ENCODE data around the gene EFHC2. TPM values are rescaled to one million over a fixed set of nuclear protein-coding genes. Genes with fewer than 3 reads are reported as not detected.

Gene EFHC2
- total RNA-seq, 1 donor from 2014 or later: not detected

DNA sequence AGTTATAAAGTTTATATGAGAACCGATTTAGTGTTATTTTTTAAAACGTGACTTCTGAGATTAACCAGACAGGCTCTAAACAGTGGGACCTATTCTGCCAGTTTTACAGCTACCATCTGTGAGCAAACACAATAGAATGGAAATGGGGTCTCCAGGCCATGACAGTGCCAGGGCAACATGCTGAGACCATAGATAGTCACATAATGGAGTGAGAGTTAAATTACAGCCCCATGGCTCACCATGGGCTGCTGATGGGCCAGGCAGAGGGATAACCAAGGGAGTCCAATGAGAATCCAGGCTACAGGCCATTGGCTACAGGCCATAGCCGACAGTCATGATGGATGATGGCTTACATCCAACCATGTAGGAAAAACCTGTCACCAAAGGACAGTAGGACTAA is 186.7 kb downstream of the EFHC2 start:
- Mint-ChIP-seq H3K4me1 (ENCODE audit: low read depth) (no peaks in the 10 kb centered on the region), H3K36me3 (ENCODE audit: low read depth) (no peaks in the 10 kb centered on the region), H3K9me3 (ENCODE audit: low read depth) (peaks cover 26% of the 10 kb centered on the region), H3K27ac (ENCODE audit: unreplicated experiment) (no peak overlapping the region), H3K27me3 (ENCODE audit: low read depth) (no peaks in the 10 kb centered on the region), H3K4me3 (ENCODE audit: unreplicated experiment) (no peak overlapping the region)
- TF ChIP-seq, protein P1, sequence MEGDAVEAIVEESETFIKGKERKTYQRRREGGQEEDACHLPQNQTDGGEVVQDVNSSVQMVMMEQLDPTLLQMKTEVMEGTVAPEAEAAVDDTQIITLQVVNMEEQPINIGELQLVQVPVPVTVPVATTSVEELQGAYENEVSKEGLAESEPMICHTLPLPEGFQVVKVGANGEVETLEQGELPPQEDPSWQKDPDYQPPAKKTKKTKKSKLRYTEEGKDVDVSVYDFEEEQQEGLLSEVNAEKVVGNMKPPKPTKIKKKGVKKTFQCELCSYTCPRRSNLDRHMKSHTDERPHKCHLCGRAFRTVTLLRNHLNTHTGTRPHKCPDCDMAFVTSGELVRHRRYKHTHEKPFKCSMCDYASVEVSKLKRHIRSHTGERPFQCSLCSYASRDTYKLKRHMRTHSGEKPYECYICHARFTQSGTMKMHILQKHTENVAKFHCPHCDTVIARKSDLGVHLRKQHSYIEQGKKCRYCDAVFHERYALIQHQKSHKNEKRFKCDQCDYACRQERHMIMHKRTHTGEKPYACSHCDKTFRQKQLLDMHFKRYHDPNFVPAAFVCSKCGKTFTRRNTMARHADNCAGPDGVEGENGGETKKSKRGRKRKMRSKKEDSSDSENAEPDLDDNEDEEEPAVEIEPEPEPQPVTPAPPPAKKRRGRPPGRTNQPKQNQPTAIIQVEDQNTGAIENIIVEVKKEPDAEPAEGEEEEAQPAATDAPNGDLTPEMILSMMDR (IDR thresholded peaks at IDR 0.05): no peak
- no peak for DNase-seq (ENCODE audit: low spot score)

DNA sequence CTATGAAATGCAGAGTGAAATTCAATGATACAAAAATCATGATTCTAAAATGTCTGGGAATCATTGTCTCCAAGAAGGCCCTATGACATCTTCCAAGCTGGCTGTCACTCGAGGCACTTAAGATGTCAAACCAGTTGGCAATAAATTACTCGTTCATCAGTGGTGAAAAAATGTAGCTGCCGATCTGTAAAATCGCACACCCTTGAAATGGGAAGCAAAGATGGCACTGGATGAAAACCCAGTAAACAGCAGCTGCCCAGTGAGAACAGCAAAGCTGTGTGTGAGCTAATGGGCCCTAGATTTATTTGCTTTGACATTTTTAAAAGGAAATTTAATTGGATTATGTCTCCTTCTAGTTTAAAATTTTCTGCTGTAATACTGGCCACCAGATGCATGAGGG is 188.3 kb downstream of the EFHC2 start:
- no peaks in the 10 kb centered on the region for H3K27me3 Mint-ChIP-seq (ENCODE audit: low read depth)
- no peak overlapping the region for H3K4me3 Mint-ChIP-seq (ENCODE audit: unreplicated experiment)
- H3K9me3 Mint-ChIP-seq (ENCODE audit: low read depth): peaks cover 22% of the 10 kb centered on the region
- TF ChIP-seq, protein P1 (IDR thresholded peaks at IDR 0.05): no peak
- no peak for DNase-seq (ENCODE audit: low spot score)
- no peak overlapping the region for H3K27ac Mint-ChIP-seq (ENCODE audit: unreplicated experiment)
- no peaks in the 10 kb centered on the region for H3K36me3 Mint-ChIP-seq (ENCODE audit: low read depth)
- no peaks in the 10 kb centered on the region for H3K4me1 Mint-ChIP-seq (ENCODE audit: low read depth)

DNA sequence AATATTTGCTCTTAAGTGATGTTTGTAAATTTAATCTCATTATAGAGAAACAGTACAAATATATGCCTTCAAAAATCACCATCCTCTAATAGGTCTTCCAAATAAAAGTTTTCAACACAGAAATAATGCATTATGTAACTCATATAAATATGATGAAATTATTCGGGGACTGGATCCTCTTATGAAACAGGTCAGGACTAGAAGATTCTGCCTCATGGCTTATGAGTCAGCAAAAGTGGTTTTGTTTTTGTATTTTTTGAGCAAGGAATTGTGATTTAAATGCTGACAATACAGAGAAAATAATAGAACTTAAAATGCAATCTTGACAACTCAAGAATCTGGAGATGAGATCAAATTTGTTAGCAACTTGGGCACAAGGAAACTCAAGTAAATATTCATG is 190.6 kb downstream of the EFHC2 start:
- TF ChIP-seq, protein P1 (IDR thresholded peaks at IDR 0.05): no peak
- Mint-ChIP-seq H3K4me3 (ENCODE audit: unreplicated experiment) (no peak overlapping the region), H3K27ac (ENCODE audit: unreplicated experiment) (no peak overlapping the region), H3K27me3 (ENCODE audit: low read depth) (no peaks in the 10 kb centered on the region), H3K4me1 (ENCODE audit: low read depth) (no peaks in the 10 kb centered on the region), H3K36me3 (ENCODE audit: low read depth) (no peaks in the 10 kb centered on the region), H3K9me3 (ENCODE audit: low read depth) (peaks cover 12% of the 10 kb centered on the region)
- DNase-seq (ENCODE audit: low spot score): no peak

- no peak overlapping the region for H3K4me3 Mint-ChIP-seq (ENCODE audit: unreplicated experiment)
- TF ChIP-seq, protein P1 (IDR thresholded peaks at IDR 0.05): no peak
- H3K27ac Mint-ChIP-seq (ENCODE audit: unreplicated experiment): no peak overlapping the region
- DNase-seq (ENCODE audit: low spot score): no peak
- H3K4me1 Mint-ChIP-seq (ENCODE audit: low read depth): no peaks in the 10 kb centered on the region
- no peaks in the 10 kb centered on the region for H3K36me3 Mint-ChIP-seq (ENCODE audit: low read depth)
- H3K9me3 Mint-ChIP-seq (ENCODE audit: low read depth): peaks cover 10% of the 10 kb centered on the region
- no peaks in the 10 kb centered on the region for H3K27me3 Mint-ChIP-seq (ENCODE audit: low read depth)
These were observed 196.3 kb downstream of the EFHC2 start for GRCh38 chrX:44147130-44147529.

- TF ChIP-seq, protein P1 (IDR thresholded peaks at IDR 0.05): no peak
- H3K9me3 Mint-ChIP-seq (ENCODE audit: low read depth): peaks cover 14% of the 10 kb centered on the region
These were observed 199.1 kb downstream of the EFHC2 start for GRCh38 chrX:44144177-44144945.

More at GRCh38 chrX:44144177-44144945, 199.1 kb downstream of the EFHC2 start:
- H3K27ac Mint-ChIP-seq (ENCODE audit: unreplicated experiment): no peak overlapping the region
- DNase-seq (ENCODE audit: low spot score): no peak
- H3K27me3 Mint-ChIP-seq (ENCODE audit: low read depth): no peaks in the 10 kb centered on the region
- no peaks in the 10 kb centered on the region for H3K4me1 Mint-ChIP-seq (ENCODE audit: low read depth)
- H3K36me3 Mint-ChIP-seq (ENCODE audit: low read depth): no peaks in the 10 kb centered on the region
- no peak overlapping the region for H3K4me3 Mint-ChIP-seq (ENCODE audit: unreplicated experiment)
